GM19452 (cell line): ENCODE measurements around the gene IPO5.

Experiments
- ATAC-seq: cut with Tn5 transposase; IDR thresholded peaks from one replicate; pipeline ENCODE4 v1.9.1; 2021; ENCODE audit not compliant: unreplicated experiment

The IPO5 gene

GRCh38 chr13:98054301-98054700 lies 100.8 kb downstream of the IPO5 start:
- no peak for ATAC-seq

GRCh38 chr13:98055623-98056022 lies 102.1 kb downstream of the IPO5 start:
- ATAC-seq = no peak

GRCh38 chr13:98056839-98057410 lies 103.5 kb downstream of the IPO5 start:
- no peak for ATAC-seq

GRCh38 chr13:98059276-98059675 lies 105.8 kb downstream of the IPO5 start:
- no peak for ATAC-seq

- ATAC-seq = no peak
Measured at GRCh38 chr13:98060282-98060681, 106.8 kb downstream of the IPO5 start.

GRCh38 chr13:98065468-98065867 lies 112.0 kb downstream of the IPO5 start:
- no peak for ATAC-seq

GRCh38 chr13:98066636-98067035 lies 113.2 kb downstream of the IPO5 start:
- ATAC-seq = no peak

GRCh38 chr13:98068521-98068920 lies 115.0 kb downstream of the IPO5 start:
- no peak for ATAC-seq

- no peak for ATAC-seq
Measured at GRCh38 chr13:98069985-98070384, 116.5 kb downstream of the IPO5 start.

- ATAC-seq = no peak
Measured at GRCh38 chr13:98071316-98071715, 117.8 kb downstream of the IPO5 start.

- no peak for ATAC-seq
Measured at GRCh38 chr13:98072476-98072875, 119.0 kb downstream of the IPO5 start.
